Fibroblast of peridontal ligament (primary cell): Measurements from ENCODE around the gene ADAMTS2.

Experiments used
- DNase-seq: peaks from one replicate; pipeline ENCODE4 v3.0.0-alpha.2; 2010; ENCODE audit errors: extremely low read depth

ADAMTS2 gene

GRCh38 chr5:179232091-179232735 is 113.0 kb downstream of the ADAMTS2 start:
- no peak for DNase-seq

DNA sequence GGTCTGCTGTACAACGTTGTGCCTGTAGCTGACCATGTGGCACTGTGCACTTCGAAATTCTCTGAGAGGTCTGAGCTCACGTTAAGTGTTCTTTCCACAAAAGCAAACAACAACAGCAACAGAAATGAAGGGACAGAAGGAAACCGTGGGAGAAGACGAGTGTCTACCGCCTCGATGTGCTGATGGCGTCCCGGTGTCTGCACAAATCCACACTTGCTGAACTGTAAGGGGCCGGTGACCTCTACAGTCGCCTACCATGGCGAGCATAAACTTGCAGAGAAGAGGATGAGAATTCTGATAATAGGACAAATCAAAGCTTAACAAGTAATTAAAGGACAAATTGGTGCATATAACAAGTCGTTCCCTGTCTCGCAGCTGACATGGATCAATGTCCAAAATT is 114.0 kb downstream of the ADAMTS2 start:
- no peak for DNase-seq

GRCh38 chr5:179230061-179230461 is 115.2 kb downstream of the ADAMTS2 start:
- no peak for DNase-seq

DNA sequence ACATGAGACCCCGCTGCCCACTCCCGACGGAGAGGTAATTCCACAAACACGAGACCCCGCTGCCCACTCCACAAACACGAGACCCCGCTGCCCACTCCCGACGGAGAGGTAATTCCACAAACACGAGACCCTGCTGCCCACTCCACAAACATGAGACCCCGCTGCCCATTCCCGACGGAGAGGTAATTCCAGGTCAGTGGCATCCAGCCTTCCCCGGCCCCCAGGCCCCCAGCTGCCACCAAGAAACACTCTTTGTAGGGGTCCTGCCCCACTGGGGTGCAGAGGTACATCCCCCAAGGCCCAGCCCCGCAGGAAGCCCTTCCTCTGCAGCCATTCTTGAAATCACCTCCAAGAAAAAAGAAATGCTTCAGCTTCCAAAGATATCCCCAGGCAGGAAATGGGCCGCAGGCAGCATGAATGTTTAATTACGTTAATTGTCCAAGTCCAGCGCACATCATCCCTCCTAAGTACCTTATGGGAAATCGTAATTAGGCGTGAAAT is 115.9 kb downstream of the ADAMTS2 start:
- no peak for DNase-seq

DNA sequence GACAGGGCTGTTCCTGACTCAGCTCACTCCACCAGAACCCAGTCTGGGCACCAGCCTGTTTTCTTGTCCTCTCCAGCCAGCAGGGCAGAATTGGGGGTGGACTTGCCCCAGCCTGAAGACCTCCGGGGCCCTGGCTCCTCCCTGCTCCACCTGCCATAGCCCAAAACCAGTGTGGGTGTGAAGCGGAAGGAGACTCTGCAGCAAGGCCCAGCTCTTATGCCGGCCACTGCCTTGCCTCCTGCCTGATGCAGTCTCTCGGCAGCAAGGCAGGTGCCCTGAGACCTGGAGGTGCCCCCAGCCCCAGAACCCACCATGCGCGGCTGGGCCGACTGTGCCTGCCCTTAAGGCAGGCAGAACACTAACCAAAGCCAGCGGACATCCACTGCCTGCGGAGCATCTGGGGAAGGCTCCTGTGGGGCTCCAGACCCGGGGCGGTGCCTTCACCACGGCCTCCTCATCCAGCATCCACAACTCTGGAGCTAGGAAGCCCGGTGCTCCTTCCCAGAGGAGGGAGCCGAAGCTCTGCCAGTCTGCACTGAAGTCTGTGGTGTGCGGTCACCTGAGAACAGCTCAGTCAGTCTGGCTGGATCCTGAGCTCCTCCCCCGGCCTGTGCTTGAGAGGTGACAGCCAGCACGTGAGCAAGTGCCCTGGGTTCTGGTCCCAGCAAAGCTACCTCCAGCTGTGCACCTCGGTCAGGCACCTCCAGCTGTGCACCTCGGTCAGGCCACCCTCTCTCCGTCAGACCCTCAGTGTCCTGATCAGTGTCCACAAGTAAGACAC is 116.7 kb downstream of the ADAMTS2 start:
- no peak for DNase-seq

DNA sequence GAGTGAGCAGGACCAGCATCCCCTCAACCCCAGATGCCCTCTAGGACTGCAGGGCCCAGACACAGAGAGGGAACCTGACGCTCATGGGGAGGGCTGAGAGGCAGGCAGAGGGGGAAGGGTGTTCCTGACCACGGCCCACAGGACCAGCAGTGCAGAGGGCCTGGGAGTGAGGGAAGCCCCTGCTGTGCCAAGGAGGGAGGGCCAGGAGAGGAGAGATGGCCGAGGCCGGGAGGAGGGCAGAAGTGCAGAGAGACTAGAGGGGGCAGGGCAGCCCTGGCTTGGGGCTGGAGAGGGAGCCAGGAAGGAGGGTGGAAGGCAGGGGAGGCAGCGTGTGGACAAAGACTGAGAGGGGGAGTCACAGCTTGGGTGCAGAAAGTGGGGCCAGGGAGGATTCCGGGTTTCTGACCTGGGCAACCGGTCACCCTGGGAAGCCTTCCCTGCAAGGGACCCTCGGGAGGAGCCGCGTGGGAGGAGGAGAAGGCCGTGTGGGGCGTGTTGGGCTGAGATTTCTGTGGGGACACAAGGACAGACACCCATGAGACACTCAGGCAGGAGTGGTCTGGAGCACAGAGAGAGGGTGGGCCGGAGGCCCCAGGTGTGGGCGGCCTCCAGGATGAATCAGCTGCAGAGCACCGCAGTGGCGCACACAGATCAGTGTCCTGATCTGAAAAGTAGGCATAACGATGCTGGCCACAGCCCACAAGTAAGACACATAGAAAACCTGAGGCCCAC is 117.5 kb downstream of the ADAMTS2 start:
- DNase-seq = no peak

DNA sequence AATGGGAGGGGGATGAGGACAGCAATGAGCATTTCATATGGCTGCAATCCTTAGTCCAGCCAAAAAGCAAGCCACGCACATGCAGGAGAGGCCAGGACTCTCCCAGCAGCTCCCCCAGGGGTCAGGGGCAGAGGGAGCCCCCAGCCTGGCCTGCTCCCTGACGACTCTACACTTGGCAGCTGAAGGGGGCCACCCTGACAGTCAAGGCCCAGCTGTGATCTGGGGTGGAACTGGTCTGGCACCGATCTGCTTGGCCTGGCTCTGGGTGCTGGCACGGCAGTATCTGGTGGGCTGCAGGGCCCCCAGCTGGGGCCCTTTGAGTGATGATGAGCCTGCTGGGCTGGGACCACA is 118.1 kb downstream of the ADAMTS2 start:
- no peak for DNase-seq

GRCh38 chr5:179226696-179227095 is 118.6 kb downstream of the ADAMTS2 start:
- DNase-seq = no peak

DNA sequence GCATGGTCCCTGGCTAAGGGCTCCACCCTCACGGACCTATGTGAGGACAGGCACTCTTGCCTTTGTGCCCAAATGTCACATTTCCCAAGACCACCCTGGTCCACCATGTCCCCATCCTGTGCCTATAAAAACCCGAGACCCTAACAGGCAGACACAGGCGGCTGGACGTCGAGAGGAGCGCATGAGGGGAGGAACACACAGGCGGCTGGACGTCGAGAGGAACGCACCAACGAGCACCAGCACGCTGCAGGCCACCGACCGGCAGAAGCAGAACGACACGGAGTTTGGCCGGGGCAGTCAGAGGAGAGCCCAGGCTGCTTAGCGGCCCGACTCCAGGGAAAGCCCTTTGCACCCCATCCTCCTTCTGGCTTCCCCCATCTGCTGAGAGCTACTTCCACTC is 119.9 kb downstream of the ADAMTS2 start:
- no peak for DNase-seq

GRCh38 chr5:179224741-179225140 is 120.5 kb downstream of the ADAMTS2 start:
- DNase-seq = no peak

- no peak for DNase-seq
Measured at GRCh38 chr5:179223961-179224360, 121.3 kb downstream of the ADAMTS2 start.

DNA sequence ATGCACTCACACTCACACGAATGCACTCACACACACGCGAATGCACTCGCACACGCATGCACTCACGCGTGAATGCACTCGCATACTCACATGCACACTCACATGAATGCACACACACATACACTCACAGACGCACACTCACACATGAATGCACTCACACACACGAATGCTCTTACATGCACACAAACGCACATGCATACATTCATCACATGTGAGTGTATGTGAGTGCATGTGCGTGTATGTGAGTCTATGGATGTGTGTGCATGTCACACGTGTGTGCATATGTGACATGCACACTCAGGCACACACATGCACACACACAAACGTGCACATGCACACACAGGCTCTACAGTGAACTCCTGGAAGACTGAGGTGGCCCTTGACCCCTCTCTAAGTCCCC is 121.7 kb downstream of the ADAMTS2 start:
- DNase-seq = no peak

DNA sequence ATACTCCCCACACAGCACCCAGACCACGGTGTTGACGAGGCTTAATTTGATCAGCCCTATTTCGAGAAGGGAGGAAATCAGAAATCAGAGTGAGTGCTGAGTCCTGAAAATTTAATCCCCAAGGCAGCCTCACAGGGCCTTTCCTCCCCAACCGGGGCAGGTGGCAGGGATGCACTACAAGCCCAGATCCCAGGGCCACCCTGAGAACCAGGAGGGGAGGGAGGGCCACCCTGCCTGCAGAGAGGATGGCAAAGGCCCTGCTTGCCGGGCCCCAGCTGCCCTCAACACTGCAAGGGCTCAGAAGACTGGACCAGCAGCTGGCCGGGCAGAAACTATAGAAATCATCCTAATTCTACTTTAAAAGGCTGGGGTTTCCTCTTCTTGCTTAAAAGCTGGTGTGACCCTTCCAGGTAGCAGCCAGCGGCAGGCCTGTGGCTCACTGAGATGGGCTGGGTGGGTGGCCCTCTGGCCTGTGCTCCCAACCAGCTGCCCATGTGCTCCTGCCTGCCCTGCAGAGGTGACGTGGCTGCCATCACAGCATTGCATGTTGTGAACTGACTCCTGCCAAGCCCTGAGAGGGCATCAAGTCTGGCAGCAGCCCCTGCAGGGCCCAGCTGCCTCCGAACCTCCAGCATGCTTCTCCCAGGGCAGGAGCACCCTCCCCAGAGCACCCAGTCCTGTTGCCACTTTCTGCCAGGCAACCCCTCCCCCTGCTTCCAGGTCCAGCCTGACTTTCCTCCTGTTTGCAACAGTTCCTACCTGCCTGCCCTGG is 122.8 kb downstream of the ADAMTS2 start:
- no peak for DNase-seq

- DNase-seq = no peak
Measured at GRCh38 chr5:179221877-179222220, 123.4 kb downstream of the ADAMTS2 start.

GRCh38 chr5:179221196-179221876 is 123.9 kb downstream of the ADAMTS2 start:
- no peak for DNase-seq

GRCh38 chr5:179220716-179221115 is 124.5 kb downstream of the ADAMTS2 start:
- no peak for DNase-seq

DNA sequence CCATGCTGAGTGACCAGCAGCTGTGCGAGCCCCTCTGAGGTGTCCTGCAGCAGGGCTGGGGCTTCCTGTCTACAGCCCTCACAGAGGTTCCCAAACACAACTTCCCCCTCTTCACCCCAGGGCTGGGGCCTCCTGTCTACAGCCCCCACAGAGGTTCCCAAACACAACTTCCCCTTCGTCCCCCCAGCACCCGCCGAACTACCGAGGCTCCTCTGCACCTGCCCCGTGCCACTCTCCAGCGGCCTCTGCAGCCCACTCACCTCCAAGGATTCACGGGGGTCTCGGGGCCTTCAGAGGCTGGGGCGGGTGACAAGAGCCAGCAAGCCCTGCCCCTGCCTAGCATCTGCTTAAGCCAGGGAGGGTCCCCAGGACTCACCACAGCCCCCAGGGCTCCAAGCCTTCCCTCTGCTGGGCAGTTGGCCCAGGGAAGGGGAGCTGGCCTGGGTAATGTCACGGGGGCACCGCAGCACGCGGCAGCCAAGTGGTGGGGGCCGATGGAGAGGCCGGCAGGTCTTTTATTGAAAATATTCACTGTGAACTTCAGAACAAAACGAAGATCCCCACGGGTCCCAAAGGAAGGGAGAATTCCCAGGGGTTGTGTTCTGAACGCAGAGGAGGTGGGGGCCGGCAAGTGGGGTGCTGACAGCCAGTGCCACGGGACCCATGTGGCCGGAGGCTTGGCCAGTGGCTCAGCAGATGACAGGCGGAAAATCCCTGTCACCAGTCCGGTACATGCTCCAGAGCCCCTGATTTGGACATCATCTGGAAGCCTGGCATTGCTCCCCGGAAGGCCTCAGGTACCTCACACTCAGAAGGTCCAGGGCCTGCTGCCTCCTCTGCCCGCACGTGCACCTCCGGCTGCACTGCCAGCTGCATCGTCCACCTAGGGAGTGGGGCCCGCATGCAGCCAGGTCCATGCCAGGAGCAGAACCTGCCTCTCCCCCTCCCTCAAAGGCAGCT is 125.3 kb downstream of the ADAMTS2 start:
- DNase-seq = no peak

GRCh38 chr5:179218943-179219330 is 126.3 kb downstream of the ADAMTS2 start:
- DNase-seq = no peak

DNA sequence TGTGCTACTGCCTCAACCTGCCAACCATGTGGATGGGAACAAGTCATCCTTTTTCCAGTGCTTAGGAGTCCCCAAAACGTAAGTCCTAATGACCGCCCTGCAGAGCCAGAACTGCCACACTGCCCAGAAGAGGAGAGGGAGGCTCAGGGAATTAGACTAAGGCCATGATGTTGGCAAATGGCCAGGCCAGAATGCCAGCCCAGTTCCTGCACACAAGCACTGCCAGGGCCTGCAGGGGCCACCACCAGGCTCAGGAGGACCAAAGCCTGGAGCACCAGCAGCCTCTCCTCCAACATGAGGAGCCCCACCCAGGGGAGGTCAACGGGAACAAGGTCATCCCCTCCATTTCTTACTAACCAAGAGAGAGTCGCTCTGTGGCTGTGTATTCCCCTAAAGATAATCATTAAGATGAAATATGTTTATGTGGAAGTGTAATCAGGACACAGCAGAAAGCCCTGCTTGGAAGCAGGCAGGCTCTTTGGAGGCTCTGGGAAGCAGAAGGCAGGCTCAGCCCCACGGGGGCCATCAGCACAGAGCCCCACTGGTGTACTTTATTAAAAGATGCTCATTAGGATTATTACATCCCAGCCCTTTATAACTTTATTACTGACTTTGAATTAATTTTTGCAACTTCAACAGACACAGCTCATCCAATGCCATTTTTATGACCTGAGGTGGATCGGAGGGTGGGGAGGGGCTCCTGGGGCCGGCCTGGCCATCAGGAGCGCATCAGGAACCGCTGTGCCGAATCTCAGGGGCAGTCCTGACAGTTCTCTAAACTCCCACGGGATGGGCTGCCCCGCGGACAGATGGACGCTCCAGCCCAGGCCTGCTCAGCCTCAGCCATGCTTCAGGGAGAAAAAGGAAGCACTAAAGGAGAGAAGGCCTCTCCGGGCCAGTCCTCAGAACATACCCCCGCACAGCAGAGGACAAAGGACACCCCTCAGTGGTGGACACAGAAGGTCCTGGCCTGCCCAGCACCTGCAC is 127.0 kb downstream of the ADAMTS2 start:
- no peak for DNase-seq
